Measurements from ENCODE around the gene SSTR5.

SSTR5 gene

DNA sequence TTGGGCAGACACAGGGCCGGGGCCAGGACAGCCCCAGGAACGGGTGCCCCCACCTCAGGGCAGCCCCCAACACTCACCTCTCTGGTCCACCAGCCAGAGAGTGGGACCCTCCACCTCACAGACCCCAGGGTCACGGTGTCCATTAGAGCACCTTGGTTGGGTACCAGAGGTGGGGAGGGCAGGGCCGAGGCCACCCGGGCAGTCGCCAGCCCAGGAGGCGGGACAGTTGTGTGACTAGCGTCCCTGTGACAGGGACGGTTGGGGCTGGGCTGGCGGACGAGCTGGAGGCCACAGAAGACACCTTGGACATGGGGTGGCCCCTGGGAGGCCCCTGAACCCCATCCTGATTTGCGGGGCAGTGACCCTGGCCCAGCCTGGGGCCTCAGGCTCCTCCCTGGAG, 35.2 kb downstream of the SSTR5 start:
- no peak for DNase-seq

- DNase-seq = no peak
These were observed 36.0 kb downstream of the SSTR5 start for GRCh38 chr16:1108299-1109252.

- DNase-seq = no peak
These were observed 37.1 kb downstream of the SSTR5 start for GRCh38 chr16:1109648-1110047.

DNA sequence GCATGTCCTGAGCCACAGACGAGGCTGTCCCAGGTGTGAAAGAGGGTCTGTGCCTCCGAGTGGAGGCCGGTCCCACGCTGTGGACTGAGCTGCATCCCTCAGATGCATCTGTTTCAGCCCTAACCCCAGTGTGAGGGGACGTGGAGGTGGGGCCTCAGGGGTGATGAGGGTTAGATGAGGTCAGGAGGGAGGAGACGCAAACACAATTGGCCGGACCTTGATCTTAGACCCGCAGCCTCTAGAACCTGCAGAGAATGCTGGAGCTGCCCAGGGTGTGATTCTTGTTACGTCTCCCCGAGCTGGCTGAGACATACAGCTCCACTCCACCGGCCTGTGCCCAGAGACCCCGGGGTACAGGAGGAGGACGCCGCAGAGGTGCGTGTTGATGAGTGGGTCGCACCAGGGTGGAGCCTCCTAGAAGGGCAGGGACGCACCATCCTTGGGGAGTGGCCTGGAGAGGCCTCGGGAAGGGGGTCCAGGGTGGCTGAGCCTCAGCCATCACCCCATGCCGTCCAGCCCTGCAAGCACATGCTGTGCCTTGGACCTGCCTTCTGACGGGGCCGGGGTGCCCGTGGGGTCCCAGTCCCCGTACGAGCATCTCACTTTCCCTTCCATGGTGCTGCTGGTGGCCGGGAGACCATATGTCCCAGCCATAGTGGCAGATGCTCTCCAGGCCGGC, 40.1 kb downstream of the SSTR5 start:
- no peak for DNase-seq

- no peak for DNase-seq
These were observed 40.9 kb downstream of the SSTR5 start for GRCh38 chr16:1113489-1113888.

- no peak for DNase-seq
These were observed 41.5 kb downstream of the SSTR5 start for GRCh38 chr16:1113889-1114526.

DNA sequence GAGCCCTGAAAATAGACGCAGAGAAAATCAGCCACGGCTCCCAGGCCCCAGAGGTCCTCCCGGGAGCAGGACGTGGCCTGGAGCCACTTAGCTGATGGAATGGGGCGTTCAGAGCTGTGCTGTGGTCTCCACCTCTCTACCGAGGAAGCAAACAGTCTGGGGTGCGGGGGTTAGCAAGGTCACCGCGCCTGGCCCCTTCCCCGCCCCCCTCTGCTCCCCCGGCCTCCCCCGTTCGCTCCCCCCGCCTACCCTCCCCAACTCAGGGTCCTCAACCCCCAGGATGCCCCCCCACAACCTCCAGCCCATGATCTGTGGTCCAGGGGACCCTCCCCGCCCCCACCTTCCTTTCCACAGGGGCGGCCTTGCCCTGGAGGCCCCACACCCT, 44.1 kb downstream of the SSTR5 start:
- DNase-seq = no peak

DNA sequence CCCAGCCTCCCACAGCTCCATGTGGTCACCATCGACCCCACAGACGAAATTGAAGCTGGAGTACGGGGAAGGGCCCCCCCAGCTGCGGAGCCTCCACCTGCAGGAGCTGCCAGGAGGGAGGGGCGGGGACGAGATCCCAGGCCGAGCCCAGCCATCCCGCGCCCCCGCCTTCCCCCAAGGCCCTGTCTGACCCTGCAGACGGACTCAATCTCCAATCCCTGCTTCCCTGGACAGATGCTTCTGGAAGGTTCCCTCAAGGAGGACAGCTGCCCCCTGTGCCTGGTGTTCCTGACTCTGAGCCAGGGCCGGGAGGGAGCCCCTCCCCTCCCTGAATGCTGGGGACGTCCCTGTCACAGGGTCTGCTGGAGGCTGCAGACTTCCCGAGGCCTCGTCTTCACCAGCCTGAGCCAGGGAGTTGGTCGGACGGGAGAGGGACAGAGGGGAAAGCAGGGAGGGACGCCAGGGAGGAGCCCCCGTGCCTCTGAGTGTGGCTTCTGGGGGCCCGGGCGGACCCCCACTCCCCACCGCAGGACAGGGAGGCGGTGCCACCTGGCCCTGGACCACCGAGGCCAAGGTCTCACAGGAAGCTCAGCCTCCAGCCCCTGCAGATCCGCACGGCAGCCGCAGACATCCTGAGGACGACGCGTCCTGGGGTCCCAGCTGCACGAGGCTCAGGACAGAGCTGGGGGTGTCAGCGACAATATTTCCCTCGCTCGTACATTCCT, 44.8 kb downstream of the SSTR5 start:
- DNase-seq = no peak

GRCh38 chr16:1117926-1118325, 45.4 kb downstream of the SSTR5 start:
- DNase-seq = no peak

- no peak for DNase-seq
These were observed 46.6 kb downstream of the SSTR5 start for GRCh38 chr16:1119129-1119528.

GRCh38 chr16:1119766-1120576, 47.4 kb downstream of the SSTR5 start:
- no peak for DNase-seq

DNA sequence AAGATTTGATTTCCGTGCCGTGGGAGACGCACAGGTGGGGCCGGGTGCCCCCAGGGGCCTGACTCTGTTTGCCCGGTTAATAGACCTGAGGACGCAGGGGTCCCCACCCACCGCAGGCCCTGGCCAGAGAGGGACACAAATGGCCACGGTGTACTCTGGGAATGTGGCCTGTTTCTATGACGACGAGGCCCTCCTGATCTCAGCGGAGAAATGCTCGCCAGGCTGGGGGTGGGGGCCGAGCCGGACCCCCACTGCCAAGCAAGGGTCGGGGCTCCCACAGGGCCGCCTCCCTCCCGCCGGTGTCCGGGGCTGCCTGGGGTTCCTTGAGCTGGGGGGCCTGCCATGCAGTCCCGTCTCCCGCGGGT, 48.0 kb downstream of the SSTR5 start:
- DNase-seq = no peak

GRCh38 chr16:1121009-1121408, 48.5 kb downstream of the SSTR5 start:
- no peak for DNase-seq

DNA sequence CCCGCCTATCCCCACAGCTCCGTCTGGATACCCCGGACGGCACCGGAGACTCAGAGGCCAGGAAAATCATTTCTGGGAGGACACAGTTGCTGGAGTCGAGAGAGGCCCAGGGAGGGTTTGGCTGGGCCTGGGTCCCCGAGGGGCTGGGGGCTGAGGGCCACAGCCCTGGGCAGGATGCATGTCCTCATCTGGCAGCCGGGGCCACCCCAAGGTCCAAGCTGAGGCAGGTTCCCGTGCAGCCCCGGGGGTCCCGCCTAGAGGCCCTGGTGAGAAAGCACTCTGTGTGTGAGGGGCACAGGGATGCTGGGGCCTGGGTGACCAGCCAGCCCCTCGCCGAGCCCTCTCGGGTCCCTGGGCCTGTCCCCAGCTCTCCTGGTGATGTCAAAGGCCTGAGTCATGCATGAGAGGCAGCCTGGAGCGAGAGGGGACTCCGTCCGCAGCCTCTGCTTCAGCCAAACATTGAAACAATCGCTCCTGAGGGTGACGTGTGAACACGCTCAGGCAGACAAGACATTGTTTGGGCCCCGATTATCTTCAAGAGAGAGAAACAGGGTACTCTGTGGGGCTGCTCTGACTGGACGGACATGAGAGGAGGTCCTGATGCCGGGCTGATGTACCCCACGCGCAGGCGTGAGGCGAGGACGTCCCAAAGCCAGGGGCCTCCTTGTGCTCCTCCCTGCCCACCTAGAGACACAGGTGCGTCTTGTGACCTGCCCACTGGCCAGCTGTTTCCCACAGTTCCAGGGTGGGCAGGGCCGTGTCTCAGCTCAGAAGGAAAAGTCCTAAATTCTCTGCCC, 49.3 kb downstream of the SSTR5 start:
- no peak for DNase-seq

DNA sequence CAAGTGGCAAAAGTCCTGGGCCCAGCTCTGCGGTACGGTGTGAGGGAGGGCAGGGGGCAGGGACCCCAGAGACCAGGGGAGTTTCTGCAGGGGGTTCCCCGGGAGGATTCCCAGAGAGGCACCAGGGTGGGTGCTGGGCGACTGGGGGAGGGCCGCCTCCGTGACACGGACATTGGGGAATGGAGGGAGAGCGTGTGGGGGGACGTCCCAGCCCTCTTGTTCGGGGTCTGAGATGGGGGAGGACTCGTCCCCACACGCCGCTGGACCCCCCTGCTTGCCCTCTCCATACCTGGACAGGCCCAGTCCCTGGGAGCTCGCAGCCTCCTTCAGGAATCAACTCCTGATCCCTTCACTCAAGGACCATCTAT, 49.8 kb downstream of the SSTR5 start:
- no peak for DNase-seq

- no peak for DNase-seq
These were observed 51.1 kb downstream of the SSTR5 start for GRCh38 chr16:1123525-1124230.

DNA sequence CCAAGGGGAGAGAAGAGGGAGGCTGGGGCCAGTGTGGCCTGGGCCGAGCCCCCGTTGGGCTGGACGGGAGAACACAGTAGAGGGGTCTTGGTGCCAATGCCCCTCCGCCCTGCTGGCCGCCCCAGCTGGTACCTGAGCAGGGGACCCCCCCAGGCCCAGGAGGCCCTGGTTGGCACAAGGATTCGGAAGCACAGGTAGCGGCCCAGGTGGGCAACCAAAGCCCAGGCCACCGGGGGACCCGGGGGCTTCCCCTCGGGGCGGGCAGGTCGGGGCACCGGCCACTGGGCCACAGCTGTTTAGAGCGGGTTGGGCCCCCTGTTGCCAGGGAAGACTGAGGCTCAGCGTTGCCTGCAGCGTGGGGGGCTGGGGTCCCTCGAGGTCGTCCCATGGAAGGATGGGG, 51.7 kb downstream of the SSTR5 start:
- no peak for DNase-seq

DNA sequence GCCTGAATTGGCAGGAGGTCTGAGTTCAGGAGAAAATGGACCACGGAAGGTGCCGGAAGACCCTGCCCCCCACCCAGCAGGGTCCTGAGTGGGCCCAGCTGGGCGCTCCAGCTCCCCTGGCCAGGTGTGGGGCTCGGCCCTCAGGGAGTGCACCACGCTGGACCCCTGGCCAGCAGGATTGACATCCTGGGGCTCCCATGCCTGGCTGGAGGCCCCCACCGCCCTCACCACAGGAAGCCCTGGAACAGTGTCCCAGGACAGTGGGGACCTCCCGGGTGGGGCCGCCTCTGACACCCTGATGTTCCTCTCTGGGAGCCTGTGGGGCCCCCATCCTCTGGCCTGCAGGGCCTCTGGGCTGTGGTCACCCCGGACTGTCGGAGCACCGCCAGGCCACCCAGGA, 52.2 kb downstream of the SSTR5 start:
- no peak for DNase-seq

DNA sequence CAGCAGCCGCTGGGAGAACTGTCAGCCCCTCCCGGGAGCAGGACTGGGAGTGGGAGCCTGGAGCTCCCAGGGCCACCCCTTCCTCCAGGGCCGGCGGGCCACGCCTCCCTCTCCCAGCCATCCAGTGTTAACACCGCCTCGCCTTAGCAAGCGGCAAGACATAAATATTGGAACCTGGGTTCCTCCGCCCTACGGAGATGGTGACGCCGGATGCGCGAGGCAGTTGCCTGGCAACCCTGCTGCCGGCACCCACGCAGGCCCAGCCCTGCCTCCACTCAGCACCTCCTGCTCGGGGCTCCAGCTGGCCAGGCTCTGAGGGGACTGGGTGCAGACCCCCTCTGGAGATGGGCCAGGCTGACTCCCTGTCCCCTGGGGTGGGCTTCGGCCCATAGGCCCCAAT, 52.9 kb downstream of the SSTR5 start:
- no peak for DNase-seq

DNA sequence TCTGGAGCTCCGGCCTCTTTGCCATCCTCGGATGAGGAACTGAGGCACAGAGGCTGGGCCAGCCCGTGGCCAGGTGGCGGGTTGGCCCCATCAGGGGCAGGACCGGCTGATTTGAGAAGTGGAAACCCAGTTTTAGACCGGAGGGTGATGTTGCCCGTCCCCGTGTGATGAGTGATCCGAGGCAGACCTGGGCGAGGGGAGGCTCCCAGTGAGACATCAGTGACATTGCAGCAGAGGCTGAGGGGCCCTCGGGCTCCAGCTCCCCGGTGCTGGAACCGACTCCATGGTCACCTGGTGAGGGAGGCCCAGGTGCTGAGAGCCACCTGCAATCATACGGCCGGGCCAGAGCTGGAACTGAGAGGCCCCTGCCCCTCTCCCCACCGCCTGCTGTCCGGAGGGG, 53.5 kb downstream of the SSTR5 start:
- DNase-seq = no peak

DNA sequence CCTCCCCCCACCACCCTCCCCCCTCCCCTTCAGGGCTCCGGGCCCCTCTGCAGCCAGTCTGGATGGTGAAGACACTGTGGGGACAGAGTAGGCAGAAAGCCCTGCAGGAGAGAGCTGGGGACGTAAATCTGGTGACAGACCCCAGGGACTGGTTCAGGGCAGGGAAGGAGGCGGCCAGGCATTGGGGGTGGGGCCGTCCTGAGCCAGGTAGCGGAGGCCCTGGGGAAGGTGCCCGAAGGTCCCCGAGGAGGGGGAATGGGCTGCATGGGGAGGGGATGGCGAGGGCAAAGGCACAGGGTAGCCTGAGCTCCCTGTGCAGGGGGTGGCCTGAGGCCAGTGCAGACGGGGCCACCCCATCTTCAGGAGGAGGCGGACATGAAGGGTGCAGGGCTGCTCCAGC, 54.0 kb downstream of the SSTR5 start:
- no peak for DNase-seq
